NCI-H187 treated with DMSO at 0.1 percent for 48 hours (cell line): ENCODE results near the gene OR9A4.
"Not testable (repeated sequence)": the region's sequence is repeated elsewhere in the genome, so short reads cannot be mapped to it uniquely, and the experiment has no call there.

Source experiments
- DNase-seq: peaks from one replicate; lab custom pipeline; 2025; lab: John Stamatoyannopoulos, UW

OR9A4 gene

DNA sequence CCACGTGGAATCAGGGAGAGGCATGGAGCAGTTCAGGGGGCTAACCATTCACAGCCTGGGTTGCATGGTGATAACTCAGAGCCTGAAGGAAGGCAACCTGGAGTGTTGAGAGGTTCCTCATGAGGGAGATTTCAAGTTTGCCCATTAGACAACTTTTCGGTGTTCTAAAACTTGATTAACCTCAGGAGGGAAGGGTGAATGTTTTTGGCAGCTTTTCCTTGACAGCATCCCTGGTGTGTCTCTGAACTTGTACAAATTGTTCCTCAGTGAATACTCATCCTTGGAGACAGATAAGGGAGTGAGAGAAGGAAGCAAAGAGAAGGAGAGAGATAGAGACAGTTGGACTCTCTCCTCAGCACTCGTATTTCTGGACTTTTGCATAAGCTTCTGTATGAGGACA, at the start of gene OR9A4:
TSS of gene OR9A4 (plus strand) at position 301 of the 400 bp plus-strand sequence. CDS start 2,477 bp downstream, outside the sequence.
- DNase-seq: no peak

DNA sequence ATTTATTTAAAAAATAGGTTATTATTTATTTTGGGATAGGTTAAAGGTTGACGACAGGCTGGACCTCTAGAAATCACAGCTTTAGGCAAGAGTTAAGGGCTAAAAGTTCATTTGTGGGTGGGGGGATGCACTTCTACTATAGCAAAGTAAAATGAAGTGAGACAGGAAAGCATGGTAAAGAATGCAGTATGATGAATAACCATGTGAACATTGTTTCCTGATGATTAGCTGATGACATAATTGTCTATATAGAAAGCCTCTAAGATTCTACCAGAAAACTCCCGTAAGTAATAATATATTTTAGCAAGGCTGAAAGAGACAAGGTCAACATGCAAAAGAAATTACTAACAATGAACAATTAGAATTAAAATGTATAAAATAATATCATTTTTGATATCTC, 49.2 kb upstream of the OR9A4 start:
- no peak for DNase-seq

DNA sequence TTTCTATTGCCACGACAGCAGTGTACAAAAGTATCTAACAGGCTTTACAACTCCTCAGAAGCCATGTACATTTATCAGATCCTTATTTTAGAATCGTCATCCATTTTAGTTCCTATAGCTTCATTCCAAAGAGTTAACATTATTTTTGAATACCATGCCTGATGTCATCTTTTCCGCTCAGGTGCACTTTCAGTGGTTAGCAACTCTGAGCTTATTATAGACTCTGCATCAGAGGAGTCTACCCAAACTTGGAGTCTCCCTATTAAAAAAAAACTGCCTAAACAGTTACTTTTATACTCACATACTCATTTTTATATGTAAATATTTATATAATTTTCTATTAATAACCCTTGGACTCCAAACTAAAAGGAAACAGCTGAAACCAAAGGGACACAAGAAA, 43.3 kb upstream of the OR9A4 start:
- no peak for DNase-seq

- DNase-seq: no peak
Observed at GRCh38 chr7:141874787-141875186, 41.4 kb upstream of the OR9A4 start.

GRCh38 chr7:141875453-141875852, 40.7 kb upstream of the OR9A4 start:
- DNase-seq: no peak

DNA sequence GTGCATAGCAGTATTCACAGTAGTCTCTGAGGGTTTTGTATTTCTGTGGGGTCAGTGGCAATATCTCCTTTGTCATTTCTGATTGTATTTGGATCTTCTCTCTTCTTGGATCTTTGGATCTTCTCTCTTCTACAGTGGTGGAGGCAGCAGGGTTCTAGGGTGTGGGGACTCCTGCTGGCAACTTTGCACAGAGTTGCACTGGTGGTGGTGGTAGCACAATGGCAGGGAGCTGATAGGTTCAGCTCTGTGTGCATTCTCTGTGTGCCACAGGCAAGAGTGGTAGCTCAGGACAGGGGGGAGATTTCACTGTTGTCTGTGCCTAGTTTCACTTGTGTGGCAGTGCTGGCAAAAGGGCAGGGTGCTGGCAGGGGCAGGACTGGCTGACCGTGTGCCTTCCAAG, 39.8 kb upstream of the OR9A4 start:
- DNase-seq: no peak

DNA sequence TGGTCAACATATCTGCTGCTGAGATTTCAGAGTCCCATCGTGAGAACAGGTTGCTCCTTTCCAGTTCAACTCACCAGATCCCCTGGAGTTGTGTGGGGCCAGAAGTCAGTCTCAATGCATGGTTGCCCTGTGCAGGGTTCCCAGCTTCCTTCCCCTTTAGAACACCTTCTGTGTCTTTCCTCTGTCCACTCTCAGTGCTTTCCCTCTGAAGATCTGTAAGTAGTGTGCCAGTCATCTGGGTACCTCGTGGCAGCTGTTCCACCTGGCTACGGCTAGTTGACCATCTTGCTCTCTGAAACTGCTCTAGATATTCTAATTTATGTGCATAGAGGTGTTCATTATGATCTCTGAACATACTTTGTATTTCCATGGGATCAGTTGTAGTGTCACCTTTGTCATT, 38.8 kb upstream of the OR9A4 start:
- DNase-seq: no peak

- DNase-seq: no peak
Observed at GRCh38 chr7:141880960-141881359, 35.2 kb upstream of the OR9A4 start.

DNA sequence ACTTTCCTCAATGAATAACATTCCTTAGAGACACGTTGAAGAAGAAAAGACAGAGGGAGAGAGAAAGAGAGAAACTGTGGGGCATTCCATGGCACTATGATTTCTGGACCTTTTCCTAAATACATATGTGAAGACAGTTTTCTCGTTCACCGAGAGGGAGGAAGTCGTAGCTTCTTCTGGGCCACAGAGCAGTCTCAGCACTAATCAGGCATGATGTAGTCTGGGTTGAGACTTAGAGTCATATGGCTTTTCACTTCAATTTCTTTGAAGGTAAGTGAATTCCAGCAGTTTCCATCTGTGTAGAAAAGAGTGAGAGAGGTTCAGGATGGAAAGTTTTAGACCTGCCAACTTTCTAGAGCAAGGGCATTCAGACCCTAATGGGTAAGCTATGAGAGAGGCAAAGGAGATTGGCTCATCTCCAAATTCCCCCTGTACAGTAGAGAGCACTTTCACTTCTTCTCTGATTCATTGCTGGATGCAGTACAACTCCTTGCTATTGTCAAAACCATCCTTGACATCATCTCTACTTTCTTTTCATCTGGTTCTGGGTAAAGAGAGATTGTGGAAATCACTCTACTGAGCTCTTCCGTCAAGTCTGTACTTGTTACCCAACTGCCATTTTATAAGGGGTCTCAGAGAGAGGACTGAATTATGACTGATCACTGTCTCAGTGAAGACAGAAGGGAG, 31.5 kb upstream of the OR9A4 start:
- no peak for DNase-seq

DNA sequence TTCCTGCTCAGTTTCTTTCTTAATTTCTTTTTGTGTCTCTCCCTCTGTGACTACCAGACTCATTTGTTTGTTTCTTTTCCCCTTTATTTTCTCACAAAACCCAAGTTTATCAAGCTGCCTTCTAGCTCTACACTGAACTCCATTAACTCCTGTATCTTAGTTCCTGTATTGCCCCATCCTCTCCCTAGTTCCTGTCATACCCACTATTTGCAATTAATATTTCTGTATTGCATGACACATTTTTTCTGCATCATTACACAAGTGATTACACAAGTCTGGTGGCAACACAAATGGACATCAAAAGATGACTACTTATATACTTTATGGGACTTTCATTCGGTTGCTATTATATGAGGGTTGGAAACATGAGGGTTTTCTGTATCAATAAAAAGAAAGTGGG, 26.9 kb upstream of the OR9A4 start:
- DNase-seq: no peak

DNA sequence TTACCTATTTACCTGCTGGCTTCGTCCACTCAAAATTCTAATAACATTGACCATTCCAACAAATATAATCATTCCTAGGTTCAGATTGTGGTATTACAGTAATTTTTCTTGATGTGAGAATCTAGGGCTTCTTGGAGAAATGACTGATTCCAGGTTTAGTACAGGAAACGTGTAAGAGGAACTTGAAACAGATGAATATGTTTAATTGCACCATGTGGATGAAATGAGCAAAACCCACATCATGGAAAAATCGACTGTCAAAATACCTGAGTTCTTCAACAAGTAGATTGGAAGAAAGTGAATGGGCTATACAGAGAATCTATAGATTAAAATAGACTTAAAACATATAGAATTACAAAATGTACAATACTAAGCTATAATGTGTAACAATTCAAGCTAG, 24.9 kb upstream of the OR9A4 start:
- DNase-seq: no peak

DNA sequence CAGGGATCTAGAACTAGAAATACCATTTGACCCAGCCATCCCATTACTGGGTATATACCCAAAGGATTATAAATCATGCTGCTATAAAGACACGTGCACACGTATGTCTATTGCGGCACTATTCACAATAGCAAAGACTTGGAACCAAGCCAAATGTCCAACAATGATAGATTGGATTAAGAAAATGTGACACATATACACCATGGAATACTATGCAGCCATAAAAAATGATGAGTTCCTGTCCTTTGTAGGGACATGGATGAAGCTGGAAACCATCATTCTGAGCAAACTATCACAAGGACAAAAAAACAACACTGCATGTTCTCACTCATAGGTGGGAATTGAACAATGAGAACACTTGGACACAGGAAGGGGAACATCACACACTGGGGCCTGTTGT, 16.8 kb upstream of the OR9A4 start:
- DNase-seq: not testable (repeated sequence)

DNA sequence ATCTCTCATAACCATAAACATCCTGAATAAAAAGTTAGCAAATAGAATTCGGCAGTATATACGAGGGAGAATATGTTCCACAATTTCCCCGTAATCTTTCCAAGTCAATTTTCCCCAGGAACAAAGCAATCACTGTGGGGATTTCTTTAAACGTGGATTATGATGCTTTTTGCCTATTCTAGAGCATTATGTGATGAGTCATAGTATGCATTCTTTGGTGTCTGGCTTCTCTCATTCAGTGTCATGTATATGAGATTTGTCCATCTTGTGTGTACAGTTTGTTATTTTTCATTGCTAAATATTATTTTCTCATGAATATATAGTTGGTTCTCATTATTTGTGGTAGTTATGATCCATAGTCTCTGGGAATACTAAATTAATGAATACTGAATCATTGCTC, 9.9 kb upstream of the OR9A4 start:
- no peak for DNase-seq

DNA sequence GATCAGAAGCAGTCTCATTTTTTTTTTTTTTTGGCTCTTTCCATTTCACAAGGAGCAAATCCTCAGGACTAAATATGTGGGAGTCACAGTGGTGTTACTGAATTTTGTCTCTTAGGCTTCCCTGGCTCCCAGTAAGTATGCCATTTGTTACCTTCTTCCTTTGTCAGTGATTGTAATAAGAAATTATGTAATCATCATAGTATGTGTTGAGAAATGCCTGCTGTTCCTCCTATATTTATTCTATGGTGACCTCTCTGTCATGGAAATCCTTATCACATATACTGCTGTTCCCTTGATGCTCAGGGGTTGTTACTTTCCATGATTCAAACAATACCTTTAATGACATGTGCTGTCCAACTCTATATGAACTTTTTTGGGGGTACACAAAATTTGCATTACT, 4.8 kb upstream of the OR9A4 start:
- DNase-seq: no peak

DNA sequence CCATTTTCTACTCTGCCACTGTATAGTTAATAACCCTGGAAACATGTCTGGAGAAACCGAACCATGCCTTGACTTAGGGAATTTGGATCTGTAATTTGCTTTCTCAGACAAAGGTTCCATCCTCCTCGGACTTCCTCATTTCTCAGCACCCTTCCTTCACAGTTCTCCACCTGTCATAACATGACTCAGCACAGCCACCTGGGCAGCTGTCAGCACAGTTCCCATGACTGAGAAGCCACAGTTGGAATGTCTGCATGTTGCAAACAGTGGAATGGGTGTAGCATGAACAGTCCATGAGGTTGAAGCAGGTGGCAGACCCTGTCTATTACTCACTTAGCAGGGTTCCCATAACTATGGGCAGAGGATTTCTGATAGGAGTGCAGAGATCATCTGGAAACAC, 634 bp upstream of the OR9A4 start:
- DNase-seq: no peak

DNA sequence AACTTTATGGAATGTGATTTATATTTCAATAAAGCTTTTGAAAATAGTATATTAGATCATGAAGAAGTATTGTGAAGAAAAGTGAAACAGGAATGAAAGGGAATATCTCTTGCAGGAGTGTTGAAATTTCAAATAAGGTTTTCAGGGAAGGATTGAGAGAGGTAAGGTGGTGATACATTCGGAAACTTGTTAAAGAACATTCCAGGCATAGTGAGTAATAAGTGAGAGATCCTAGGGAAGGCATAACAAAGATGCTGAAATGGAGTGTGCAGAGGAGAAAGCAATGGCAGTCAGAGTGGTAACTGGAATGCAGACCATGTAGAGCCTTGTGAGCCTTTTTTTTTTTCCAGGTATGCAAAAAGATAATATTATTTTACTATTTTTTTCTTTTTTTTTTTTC, 4.1 kb downstream of the OR9A4 start:
- no peak for DNase-seq

DNA sequence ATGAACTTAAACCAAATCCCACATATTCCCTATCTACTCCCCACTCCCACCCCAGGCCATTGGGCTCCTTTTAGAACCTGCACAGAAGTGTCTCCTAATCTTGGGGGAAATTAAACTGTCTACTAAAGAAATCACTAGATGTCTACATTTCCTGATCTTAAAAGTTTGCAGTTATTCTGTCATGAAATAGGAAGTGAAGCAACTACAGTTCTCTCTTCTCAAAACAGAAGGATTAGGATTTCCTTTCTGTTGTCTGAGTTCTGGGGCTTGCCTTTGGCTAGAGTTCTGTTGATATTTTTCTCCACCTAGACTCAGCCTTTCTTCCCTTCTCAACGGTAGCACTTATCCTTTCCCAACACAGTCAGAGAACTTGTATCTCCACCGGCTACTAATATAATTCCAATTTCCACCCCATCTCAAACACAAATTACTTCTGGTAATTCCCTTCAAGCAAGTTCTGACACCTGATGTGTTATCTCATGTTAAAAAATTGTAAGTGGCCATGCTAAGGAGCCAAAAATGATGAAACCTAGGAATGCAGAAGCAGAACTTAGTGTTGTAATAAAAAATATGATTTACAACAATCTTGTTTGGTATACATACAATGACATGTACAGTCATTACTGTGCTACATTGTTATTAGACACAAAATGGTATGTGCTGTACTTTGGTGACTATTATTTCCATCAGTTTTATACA, 12.1 kb downstream of the OR9A4 start:
- no peak for DNase-seq

DNA sequence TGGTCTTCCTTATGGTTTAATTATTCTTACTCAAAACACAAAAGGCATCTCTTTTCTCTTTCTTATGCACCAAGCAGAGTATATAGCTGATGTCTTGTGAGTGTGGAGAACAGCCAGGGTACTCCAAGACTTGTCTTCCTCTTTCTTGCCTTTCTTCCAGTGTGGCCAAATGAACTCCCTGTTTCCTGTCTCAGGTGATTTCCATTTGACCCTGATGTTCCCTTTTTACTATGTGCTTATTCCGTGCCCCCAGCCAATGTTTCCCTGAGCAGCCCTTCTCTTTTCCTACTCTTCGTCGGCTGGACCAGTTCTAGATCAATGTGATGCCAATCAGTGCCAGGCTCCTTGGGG, 12.6 kb downstream of the OR9A4 start:
- DNase-seq: no peak

- no peak for DNase-seq
Observed at GRCh38 chr7:141930211-141930610, 14.0 kb downstream of the OR9A4 start.

GRCh38 chr7:141941075-141941474, 24.9 kb downstream of the OR9A4 start:
- no peak for DNase-seq

DNA sequence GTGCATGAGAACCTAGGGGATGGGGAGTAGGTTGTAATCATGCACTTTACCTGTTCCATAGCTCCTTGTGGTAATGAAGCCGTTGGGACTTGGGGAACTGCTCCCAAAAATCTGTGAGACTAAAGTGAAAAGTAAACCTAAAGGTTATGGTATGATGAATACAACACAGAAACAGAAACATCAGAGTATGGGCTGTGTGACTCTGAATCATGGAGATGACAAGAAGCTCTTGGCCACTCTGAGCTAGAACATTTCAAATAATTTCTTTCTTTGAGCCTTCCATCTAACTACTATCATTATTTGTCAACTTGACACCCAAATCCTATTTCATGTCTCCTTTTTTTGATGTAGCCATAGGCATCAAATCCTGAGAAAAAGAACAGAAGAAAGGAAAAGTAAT, 27.6 kb downstream of the OR9A4 start:
- DNase-seq: no peak

- DNase-seq: no peak
Observed at GRCh38 chr7:141944811-141945210, 28.6 kb downstream of the OR9A4 start.

DNA sequence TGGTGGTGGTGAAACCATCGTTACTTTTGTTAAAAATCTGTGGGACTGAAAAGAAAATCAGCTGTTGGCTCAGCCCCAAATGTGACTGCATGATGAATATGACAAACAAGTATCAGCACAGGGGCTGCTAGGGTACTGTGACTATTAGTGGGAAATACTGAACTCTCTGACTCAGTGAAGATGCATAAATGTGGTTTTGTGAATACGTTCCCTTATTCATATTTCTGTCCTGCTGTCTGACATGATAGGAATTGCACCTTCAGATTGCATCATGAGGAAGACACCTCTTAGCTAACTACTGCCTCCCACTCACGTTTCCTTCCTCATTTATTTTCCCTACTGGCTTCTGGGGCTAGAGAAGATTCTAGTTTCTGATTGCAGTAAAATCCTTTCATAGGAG, 29.2 kb downstream of the OR9A4 start:
- DNase-seq: no peak

- no peak for DNase-seq
Observed at GRCh38 chr7:141946796-141947195, 30.6 kb downstream of the OR9A4 start, which contains the start of gene CLEC5A. Gene CLEC5A, minus strand, starts transcription at chr7:141946974. Its CDS starts 682 bp downstream, at chr7:141946292.
